GM12872 (cell line): Measurements from ENCODE around the gene B4GAT1.

Experiments
- CTCF ChIP-seq: IDR thresholded peaks from 3 replicates; pipeline ENCODE4 v1.5.1; 2011; ENCODE audit warnings: low read depth, mild to moderate bottlenecking, low read length, moderate library complexity; ENCODE audit not compliant: insufficient read depth

The B4GAT1 gene

GRCh38 chr11:66312549-66313320 lies 34.7 kb downstream of the B4GAT1 start:
- no peak for TF ChIP-seq CTCF

- TF ChIP-seq CTCF, result peak; percentile 93; the same call in 1 of the 3 replicates
Measured at GRCh38 chr11:66311965-66312548, 35.4 kb downstream of the B4GAT1 start.

- TF ChIP-seq CTCF, result no peak; the same call in 1 of the 3 replicates
Measured at GRCh38 chr11:66311470-66311964, 35.9 kb downstream of the B4GAT1 start.

- no peak for TF ChIP-seq CTCF
Measured at GRCh38 chr11:66310324-66310723, 37.1 kb downstream of the B4GAT1 start.

- no peak for TF ChIP-seq CTCF
Measured at GRCh38 chr11:66309475-66309874, 38.0 kb downstream of the B4GAT1 start.

GRCh38 chr11:66302656-66303055 lies 44.8 kb downstream of the B4GAT1 start:
- no peak for TF ChIP-seq CTCF

GRCh38 chr11:66299186-66299585 lies 48.2 kb downstream of the B4GAT1 start:
- TF ChIP-seq CTCF, result no peak
